Measurements from ENCODE around the gene ADGRG3.
A peak's percentile ranks its signal among the peaks of the same experiment; 100 is the strongest.

Gene ADGRG3

DNA sequence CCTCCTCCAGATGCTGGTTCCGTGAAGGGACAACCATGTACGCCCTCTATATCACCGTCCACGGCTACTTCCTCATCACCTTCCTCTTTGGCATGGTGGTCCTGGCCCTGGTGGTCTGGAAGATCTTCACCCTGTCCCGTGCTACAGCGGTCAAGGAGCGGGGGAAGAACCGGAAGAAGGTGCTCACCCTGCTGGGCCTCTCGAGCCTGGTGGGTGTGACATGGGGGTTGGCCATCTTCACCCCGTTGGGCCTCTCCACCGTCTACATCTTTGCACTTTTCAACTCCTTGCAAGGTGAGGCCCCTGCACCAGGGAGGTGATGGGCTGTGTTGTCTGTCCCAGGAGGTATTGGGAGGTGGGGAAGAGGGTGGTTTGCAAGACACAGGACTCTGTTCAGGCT, 17.5 kb downstream of the ADGRG3 start:
- TF ChIP-seq, protein P1, sequence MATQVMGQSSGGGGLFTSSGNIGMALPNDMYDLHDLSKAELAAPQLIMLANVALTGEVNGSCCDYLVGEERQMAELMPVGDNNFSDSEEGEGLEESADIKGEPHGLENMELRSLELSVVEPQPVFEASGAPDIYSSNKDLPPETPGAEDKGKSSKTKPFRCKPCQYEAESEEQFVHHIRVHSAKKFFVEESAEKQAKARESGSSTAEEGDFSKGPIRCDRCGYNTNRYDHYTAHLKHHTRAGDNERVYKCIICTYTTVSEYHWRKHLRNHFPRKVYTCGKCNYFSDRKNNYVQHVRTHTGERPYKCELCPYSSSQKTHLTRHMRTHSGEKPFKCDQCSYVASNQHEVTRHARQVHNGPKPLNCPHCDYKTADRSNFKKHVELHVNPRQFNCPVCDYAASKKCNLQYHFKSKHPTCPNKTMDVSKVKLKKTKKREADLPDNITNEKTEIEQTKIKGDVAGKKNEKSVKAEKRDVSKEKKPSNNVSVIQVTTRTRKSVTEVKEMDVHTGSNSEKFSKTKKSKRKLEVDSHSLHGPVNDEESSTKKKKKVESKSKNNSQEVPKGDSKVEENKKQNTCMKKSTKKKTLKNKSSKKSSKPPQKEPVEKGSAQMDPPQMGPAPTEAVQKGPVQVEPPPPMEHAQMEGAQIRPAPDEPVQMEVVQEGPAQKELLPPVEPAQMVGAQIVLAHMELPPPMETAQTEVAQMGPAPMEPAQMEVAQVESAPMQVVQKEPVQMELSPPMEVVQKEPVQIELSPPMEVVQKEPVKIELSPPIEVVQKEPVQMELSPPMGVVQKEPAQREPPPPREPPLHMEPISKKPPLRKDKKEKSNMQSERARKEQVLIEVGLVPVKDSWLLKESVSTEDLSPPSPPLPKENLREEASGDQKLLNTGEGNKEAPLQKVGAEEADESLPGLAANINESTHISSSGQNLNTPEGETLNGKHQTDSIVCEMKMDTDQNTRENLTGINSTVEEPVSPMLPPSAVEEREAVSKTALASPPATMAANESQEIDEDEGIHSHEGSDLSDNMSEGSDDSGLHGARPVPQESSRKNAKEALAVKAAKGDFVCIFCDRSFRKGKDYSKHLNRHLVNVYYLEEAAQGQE (IDR thresholded peaks at IDR 0.05; ENCODE audit: insufficient replicate concordance, low read depth), result no peak
- TF ChIP-seq, protein P2, sequence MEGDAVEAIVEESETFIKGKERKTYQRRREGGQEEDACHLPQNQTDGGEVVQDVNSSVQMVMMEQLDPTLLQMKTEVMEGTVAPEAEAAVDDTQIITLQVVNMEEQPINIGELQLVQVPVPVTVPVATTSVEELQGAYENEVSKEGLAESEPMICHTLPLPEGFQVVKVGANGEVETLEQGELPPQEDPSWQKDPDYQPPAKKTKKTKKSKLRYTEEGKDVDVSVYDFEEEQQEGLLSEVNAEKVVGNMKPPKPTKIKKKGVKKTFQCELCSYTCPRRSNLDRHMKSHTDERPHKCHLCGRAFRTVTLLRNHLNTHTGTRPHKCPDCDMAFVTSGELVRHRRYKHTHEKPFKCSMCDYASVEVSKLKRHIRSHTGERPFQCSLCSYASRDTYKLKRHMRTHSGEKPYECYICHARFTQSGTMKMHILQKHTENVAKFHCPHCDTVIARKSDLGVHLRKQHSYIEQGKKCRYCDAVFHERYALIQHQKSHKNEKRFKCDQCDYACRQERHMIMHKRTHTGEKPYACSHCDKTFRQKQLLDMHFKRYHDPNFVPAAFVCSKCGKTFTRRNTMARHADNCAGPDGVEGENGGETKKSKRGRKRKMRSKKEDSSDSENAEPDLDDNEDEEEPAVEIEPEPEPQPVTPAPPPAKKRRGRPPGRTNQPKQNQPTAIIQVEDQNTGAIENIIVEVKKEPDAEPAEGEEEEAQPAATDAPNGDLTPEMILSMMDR (IDR thresholded peaks at IDR 0.05; ENCODE audit: insufficient read depth, low read length), result no peak
- H3K4me3 ChIP-seq (replicated peaks; ENCODE audit: insufficient read depth, low read length), result no peak overlapping the region
- DNase-seq (ENCODE audit: low read depth in 1 of 2, low spot score in 1 of 2), result no peak
- no peak overlapping the region for H3K27ac ChIP-seq (replicated peaks)
- no peaks in the 10 kb centered on the region for H3K27me3 ChIP-seq (ENCODE audit: insufficient read depth, poor library complexity, severe bottlenecking)

DNA sequence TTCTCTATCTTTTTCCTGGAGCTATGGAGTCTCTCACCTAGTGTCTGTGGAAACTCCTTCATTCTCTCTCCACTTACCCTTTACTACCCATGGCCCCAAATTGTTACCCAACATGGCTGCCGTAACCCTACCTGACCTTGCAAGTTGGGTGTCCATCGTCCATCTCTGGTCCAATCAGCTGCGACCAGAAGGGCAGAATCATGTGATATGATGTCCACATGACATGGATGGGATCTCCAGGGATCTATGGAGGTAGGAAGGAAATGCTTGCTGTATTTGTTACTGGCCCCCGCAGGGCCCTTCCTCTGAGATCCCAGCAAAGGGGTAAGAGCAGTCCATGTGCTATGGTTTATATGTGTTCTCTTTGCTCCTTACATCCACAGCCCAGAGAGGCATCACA, 18.5 kb downstream of the ADGRG3 start:
- Histone ChIP-seq H3K27ac (replicated peaks) (peak overlapping the region; percentile 78; the same call in 1 of the 2 replicates), H3K4me3 (replicated peaks; ENCODE audit: insufficient read depth, low read length) (no peak overlapping the region), H3K27me3 (ENCODE audit: insufficient read depth, poor library complexity, severe bottlenecking) (no peaks in the 10 kb centered on the region)
- DNase-seq (ENCODE audit: low read depth in 1 of 2, low spot score in 1 of 2), result no peak
- TF ChIP-seq, protein P1 (IDR thresholded peaks at IDR 0.05; ENCODE audit: insufficient replicate concordance, low read depth), result no peak
- no peak for TF ChIP-seq GABPA (IDR thresholded peaks at IDR 0.05; ENCODE audit: low read depth)
- no peak for TF ChIP-seq SPI1 (IDR thresholded peaks at IDR 0.05; ENCODE audit: borderline replicate concordance, low read depth)
- TF ChIP-seq, protein P2 (IDR thresholded peaks at IDR 0.05; ENCODE audit: insufficient read depth, low read length), result no peak
- TF ChIP-seq POLR2AphosphoS5 (IDR thresholded peaks at IDR 0.05; ENCODE audit: low read depth), result no peak

DNA sequence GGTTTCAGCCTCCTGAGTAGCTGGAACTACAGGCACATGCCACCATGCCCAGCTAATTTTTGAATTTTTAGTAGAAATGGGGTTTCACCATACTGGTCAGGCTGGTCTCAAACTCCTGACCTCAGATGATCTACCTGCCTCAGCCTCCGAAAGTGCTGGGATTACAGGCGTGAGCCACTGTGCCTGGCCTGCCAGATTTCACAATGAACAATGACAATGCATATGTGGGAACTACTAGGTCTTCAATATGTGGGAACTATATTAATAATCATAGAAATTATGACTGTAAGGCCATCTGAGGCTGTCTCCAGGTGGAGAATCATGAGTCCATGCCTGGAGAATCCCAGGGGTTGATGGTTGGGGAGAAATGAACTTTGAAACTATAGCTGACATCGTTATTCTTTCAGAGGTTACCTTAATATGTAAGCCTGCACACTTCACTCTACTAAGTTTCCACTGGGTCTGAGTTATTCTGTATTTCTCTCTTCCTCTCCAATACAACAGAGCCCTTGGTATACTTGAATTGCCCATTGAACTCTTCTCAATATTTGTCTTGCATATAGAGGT, 19.3 kb downstream of the ADGRG3 start:
- TF ChIP-seq SPI1 (IDR thresholded peaks at IDR 0.05; ENCODE audit: borderline replicate concordance, low read depth) (no peak), POLR2AphosphoS5 (IDR thresholded peaks at IDR 0.05; ENCODE audit: low read depth) (no peak), GABPA (IDR thresholded peaks at IDR 0.05; ENCODE audit: low read depth) (no peak)
- TF ChIP-seq, protein P1 (IDR thresholded peaks at IDR 0.05; ENCODE audit: insufficient replicate concordance, low read depth), result no peak
- TF ChIP-seq, protein P2 (IDR thresholded peaks at IDR 0.05; ENCODE audit: insufficient read depth, low read length), result no peak
- peak in 1 of 2 experiments; percentile 52 for DNase-seq (ENCODE audit: low read depth in 1 of 2, low spot score in 1 of 2)
- Histone ChIP-seq H3K27ac (replicated peaks) (peak overlapping the region; percentile 78), H3K4me3 (replicated peaks; ENCODE audit: insufficient read depth, low read length) (no peak overlapping the region), H3K27me3 (ENCODE audit: insufficient read depth, poor library complexity, severe bottlenecking) (no peaks in the 10 kb centered on the region)
